ENCODE results near the gene BEND3.
"Not testable (repeated sequence)": the region's sequence is repeated elsewhere in the genome, so short reads cannot be mapped to it uniquely, and the experiment has no call there.

The BEND3 gene

DNA sequence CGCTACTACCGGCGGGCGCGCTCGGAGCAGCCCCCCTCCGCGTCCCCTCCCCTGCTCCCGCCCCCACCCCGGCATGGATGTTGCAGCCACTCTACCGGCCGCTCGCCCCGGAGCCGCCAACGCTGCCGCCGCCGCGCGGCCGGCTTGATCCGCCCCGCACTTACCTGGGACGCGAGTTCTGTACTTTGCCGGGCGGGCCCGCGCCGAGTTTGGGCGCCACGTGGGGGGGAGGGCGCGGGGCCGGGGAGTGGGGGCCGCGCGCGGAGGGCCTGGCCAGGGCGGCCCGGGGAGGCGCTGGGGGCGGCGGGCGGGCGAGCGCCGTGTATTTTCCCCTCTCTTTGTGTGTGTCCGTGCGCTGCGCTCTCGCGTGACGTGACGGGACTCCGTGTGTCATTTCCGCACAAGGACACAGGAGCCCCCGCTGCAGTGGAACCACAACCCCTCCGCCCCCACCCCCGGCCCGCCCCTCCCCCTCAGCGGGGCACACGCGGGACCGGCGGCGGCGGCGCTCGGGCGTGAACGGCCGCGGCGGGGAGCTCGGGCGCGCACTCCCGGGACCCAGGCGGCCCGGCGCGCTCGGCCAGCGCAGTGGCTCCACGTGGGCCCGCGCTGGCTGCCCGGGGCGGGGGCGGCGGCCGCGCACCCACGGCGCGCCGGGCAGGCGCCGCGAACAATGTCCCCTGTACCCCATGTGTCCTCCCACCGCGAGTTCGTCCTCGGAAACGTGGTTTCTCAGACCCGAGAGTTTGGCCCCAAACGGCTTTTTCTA is at the start of gene BEND3:
BEND3 (minus strand) TSS at position 590 of the 769 bp plus-strand sequence. CDS start 16,230 bp downstream, outside the sequence.
- H3K4me3 ChIP-seq (ENCODE audit: low read depth, low read length): peak within 1 kb of the TSS; percentile 59
- TF ChIP-seq, protein P1, sequence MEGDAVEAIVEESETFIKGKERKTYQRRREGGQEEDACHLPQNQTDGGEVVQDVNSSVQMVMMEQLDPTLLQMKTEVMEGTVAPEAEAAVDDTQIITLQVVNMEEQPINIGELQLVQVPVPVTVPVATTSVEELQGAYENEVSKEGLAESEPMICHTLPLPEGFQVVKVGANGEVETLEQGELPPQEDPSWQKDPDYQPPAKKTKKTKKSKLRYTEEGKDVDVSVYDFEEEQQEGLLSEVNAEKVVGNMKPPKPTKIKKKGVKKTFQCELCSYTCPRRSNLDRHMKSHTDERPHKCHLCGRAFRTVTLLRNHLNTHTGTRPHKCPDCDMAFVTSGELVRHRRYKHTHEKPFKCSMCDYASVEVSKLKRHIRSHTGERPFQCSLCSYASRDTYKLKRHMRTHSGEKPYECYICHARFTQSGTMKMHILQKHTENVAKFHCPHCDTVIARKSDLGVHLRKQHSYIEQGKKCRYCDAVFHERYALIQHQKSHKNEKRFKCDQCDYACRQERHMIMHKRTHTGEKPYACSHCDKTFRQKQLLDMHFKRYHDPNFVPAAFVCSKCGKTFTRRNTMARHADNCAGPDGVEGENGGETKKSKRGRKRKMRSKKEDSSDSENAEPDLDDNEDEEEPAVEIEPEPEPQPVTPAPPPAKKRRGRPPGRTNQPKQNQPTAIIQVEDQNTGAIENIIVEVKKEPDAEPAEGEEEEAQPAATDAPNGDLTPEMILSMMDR (IDR thresholded peaks at IDR 0.05; ENCODE audit: control insufficient read depth, extremely low read depth, insufficient read depth): 0 out of 2 replicates have a peak, but pooled peaks have one; percentile 11
- DNase-seq (ENCODE audit: low read depth): no peak

DNA sequence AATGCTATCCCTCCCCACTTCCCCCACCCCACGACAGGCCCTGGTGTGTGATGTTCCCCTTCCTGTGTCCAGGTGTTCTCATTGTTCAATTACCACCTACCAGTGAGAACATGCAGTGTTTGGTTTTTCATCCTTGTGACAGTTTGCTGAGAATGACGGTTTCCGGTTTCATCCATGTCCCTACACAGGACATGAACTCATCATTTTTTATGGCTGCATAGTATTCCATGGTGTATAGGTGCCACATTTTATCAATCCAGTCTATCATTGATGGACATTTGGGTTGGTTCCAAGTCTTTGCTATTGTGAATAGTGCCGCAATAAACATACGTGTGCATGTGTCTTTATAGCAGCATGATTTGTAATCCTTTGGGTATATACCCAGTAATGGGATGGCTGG is 49.0 kb upstream of the BEND3 start:
- H3K4me3 ChIP-seq (ENCODE audit: low read depth, low read length); DNase-seq (ENCODE audit: low read depth): not testable (repeated sequence)

DNA sequence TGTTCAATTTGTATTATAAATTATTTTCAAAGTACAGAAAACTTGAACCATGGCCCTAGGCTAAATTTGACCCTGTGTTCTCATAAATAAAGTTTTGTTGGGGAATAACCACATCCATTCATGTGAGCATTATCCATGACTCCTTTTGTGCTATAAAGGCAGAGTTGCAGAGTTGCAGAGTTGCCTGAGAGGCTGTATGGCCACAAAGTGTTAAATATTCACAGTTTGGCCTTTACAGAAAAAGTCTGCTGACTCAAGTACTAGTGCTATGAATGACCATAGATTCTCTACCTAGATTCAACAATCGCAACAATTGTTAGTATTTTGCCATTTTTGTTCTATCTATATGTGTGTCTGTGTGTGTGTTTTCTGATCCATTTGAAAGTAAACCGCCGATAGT is 46.2 kb upstream of the BEND3 start:
- no peak for DNase-seq (ENCODE audit: low read depth)
- TF ChIP-seq, protein P1 (IDR thresholded peaks at IDR 0.05; ENCODE audit: control insufficient read depth, extremely low read depth, insufficient read depth): no peak
- no peak overlapping the region for H3K4me3 ChIP-seq (ENCODE audit: low read depth, low read length)

DNA sequence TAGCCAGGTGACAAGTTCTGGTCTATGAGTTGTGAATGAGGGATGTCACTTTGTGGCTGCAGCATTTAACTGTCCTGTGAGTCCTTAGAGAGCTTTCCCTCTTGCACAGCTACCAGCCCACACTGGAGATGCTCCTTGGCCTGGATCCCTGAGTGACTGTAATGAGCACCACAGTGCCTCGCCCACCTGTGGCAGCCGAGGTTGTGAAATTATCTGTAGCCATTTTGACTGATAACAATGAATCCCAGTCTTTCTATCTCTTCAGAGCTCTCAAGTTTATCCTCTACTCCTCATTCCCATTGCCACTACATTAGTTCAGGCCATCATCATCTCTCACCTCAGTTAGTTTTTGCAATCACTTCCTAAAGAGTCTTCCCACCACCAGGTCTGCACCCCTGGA is 41.3 kb upstream of the BEND3 start:
- H3K4me3 ChIP-seq (ENCODE audit: low read depth, low read length): no peak overlapping the region
- TF ChIP-seq, protein P1 (IDR thresholded peaks at IDR 0.05; ENCODE audit: control insufficient read depth, extremely low read depth, insufficient read depth): no peak
- DNase-seq (ENCODE audit: low read depth): no peak

DNA sequence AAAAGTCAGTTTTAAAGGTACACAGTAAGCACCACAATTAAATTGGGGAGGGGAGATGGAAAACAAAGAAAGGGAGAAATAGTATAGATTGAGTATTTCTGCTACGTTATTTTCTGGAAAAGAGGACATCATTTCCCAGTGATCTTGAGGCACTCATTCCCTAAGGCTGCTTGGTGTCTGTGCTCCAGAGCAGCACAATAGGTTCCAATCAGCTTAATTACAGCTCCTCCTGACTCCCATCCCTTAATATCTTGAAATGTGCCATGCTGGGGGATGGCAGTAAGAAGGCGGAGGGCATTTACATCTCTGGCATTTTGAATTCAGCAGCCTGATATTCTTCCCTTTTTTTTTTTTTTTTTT is 39.5 kb upstream of the BEND3 start:
- DNase-seq (ENCODE audit: low read depth): no peak
- H3K4me3 ChIP-seq (ENCODE audit: low read depth, low read length): no peak overlapping the region
- TF ChIP-seq, protein P1 (IDR thresholded peaks at IDR 0.05; ENCODE audit: control insufficient read depth, extremely low read depth, insufficient read depth): no peak

DNA sequence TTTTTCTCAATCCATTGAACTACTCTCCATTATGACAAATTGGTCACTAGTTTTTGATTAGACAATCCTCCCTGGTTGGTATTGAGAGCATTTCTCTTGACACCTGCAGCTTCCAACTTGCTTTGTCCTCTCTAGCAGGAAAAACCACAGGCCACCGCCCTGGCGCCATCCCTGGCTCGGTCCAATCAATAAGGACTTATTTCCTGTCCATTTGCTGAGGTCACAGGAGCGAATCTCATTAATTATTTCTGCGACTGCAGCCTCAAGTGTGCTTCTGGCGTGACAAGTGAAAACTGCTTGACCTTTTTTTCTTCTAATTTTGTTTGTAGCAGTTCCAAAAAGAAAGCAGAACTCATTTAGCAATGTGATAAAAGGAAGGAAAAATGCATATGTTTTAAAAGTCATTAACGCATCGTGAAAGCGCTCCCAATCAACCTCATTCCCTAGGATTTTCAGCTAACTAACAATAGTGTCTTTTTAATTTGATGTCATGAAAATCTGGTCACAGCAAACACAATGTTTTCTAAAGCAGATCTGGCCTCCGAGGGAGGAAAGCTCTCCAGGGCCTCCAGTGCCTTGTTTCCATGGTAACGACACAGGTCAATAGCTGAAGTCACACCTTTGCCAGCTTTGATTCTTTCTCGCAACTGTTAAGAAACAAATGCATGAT is 39.0 kb upstream of the BEND3 start:
- no peak overlapping the region for H3K4me3 ChIP-seq (ENCODE audit: low read depth, low read length)
- no peak for DNase-seq (ENCODE audit: low read depth)
- TF ChIP-seq, protein P1 (IDR thresholded peaks at IDR 0.05; ENCODE audit: control insufficient read depth, extremely low read depth, insufficient read depth): no peak

DNA sequence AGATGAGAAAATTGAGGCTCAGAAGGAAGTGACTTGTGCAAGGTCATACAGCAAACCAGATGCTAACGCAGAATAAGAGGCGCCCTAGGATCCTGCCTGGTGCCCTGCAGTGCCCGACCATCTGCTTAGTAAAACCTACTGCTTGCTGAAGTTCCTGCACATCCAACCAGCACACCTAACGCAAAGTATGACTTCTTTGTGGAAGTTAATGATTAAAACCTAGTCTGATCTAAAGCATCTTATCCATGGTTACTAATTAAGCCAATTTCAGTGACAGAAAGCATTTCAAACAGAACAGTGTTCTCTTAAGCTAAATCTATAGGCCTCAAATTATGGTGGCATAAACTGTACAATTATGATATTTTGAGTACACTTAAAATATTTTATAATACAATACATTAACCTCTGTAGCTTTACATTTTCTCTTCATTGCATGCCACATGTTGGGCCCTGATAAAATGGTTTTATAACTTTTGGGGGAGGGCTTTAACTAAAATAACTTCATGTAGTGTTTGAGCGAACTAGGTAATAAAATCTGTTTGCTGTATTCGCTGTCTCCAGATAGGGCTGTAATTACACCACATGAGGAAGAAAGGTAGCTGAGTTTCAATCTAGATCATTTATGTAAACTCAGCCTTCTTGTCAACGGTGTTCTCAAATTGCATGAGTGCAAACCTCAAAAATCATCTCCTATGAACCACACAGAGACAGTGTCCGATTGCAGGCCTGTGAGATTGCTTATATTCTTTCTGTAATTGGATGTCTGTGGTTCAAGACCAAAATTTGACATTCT is 37.5 kb upstream of the BEND3 start:
- TF ChIP-seq, protein P1 (IDR thresholded peaks at IDR 0.05; ENCODE audit: control insufficient read depth, extremely low read depth, insufficient read depth): no peak
- DNase-seq (ENCODE audit: low read depth): no peak

More for the DNA sequence above, 37.5 kb upstream of the BEND3 start:
- H3K4me3 ChIP-seq (ENCODE audit: low read depth, low read length): no peak overlapping the region
